ENCODE results near the gene STS.

DNA sequence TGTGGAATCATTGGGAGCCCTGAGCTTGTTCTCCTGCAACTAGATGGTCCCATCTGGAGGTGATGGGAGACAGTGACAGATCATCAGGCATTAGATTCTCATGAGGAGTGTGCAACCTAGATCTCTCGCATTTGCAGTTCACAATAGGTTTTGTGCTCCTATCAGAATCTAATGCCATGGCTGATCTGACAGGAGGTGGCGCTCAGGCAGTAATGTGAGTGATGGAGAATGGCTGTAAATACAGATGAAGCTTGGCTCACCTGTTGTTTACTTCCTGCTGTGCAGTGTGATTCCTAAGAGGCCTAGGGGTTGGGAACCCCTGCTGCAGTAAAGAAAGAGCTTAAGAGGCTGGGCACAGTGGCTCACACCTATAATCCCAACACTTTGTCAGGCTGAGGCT, 42.6 kb downstream of the STS start:
- TF ChIP-seq, protein P1, sequence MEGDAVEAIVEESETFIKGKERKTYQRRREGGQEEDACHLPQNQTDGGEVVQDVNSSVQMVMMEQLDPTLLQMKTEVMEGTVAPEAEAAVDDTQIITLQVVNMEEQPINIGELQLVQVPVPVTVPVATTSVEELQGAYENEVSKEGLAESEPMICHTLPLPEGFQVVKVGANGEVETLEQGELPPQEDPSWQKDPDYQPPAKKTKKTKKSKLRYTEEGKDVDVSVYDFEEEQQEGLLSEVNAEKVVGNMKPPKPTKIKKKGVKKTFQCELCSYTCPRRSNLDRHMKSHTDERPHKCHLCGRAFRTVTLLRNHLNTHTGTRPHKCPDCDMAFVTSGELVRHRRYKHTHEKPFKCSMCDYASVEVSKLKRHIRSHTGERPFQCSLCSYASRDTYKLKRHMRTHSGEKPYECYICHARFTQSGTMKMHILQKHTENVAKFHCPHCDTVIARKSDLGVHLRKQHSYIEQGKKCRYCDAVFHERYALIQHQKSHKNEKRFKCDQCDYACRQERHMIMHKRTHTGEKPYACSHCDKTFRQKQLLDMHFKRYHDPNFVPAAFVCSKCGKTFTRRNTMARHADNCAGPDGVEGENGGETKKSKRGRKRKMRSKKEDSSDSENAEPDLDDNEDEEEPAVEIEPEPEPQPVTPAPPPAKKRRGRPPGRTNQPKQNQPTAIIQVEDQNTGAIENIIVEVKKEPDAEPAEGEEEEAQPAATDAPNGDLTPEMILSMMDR (IDR thresholded peaks at IDR 0.05; ENCODE audit: low read depth, low read length), result no peak
- no peak for TF ChIP-seq POLR2A (IDR thresholded peaks at IDR 0.05; ENCODE audit: extremely low read depth, insufficient read length)
- TF ChIP-seq MYC (IDR thresholded peaks at IDR 0.05; ENCODE audit: low read depth, low read length), result no peak
- TF ChIP-seq, protein P2, sequence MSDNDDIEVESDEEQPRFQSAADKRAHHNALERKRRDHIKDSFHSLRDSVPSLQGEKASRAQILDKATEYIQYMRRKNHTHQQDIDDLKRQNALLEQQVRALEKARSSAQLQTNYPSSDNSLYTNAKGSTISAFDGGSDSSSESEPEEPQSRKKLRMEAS (IDR thresholded peaks at IDR 0.05; ENCODE audit: low read depth, low read length), result no peak

Measured in NB4 (cell line).